Caco-2 (cell line): ENCODE results near the gene EMP1. TPM values are rescaled to one million over a fixed set of nuclear protein-coding genes. Genes with fewer than 3 reads are reported as not detected.

ENCODE experiments used
- BruUV-seq: library from RNA; stranded (reverse); fragments of 400-500 nt; replicated peaks from 2 replicates; lab custom pipeline; 2021; lab: Mats Ljungman, UMichigan
- CTCF ChIA-PET: fragments of 300-600 bp; sonication (Branson Sonifier 250); formaldehyde crosslinking; loops from one replicate; lab custom pipeline; 2022; ENCODE audit warnings: antibody characterized with exemption; lab: Charles Lee
- POLR2A ChIA-PET: fragments of 300-600 bp; sonication (Branson Sonifier 250); formaldehyde crosslinking; loops from one replicate; lab custom pipeline; 2022; ENCODE audit warnings: antibody characterized with exemption; lab: Charles Lee
- DNase-seq, 2 experiments: peaks; one replicate each; pipeline versions ENCODE4 v3.0.0 to v3.0.0-alpha.2; 2020 to 2022
- H3K27me3 ChIP-seq: replicated peaks from 2 replicates; pipeline ENCODE4 v1.6.0; 2011; ENCODE audit warnings: low read length; ENCODE audit not compliant: control insufficient read depth, insufficient read depth
- H3K36me3 ChIP-seq: 2 replicates; pipeline ENCODE4 v1.5.1; 2011; ENCODE audit warnings: low read length; ENCODE audit not compliant: control insufficient read depth, insufficient read depth
- H3K4me1 ChIP-seq: fragments of 250-450 bp; sonication (Bioruptor Pico); 2 replicates; pipeline ENCODE4 v1.5.1; 2020; ENCODE audit warnings: mild to moderate bottlenecking
- H3K4me3 ChIP-seq: 2 replicates; pipeline ENCODE4 v1.5.1; 2011; ENCODE audit warnings: low read depth, mild to moderate bottlenecking, control low read depth, low read length
- H3K9me3 ChIP-seq: fragments of 250-450 bp; sonication (Bioruptor Pico); 2 replicates; pipeline ENCODE4 v1.5.1; 2020; ENCODE audit warnings: mild to moderate bottlenecking, moderate library complexity
- H3K27ac Mint-ChIP-seq: one replicate; pipeline ENCODE4 v1.8.0; 2022; ENCODE audit warnings: mixed read lengths; ENCODE audit not compliant: unreplicated experiment
- H3K27me3 Mint-ChIP-seq: one replicate; pipeline ENCODE4 v1.8.0; 2022; ENCODE audit warnings: mixed read lengths; ENCODE audit not compliant: insufficient read depth, unreplicated experiment
- H3K36me3 Mint-ChIP-seq: one replicate; pipeline ENCODE4 v1.8.0; 2022; ENCODE audit warnings: mild to moderate bottlenecking, mixed read lengths; ENCODE audit not compliant: insufficient read depth, unreplicated experiment
- H3K4me1 Mint-ChIP-seq: one replicate; pipeline ENCODE4 v1.8.0; 2022; ENCODE audit warnings: low read depth, mixed read lengths; ENCODE audit not compliant: unreplicated experiment
- H3K4me3 Mint-ChIP-seq: one replicate; pipeline ENCODE4 v1.8.0; 2022; ENCODE audit warnings: mild to moderate bottlenecking, moderate library complexity, mixed read lengths; ENCODE audit not compliant: unreplicated experiment
- H3K9me3 Mint-ChIP-seq: one replicate; pipeline ENCODE4 v1.8.0; 2022; ENCODE audit warnings: mixed read lengths; ENCODE audit not compliant: unreplicated experiment
- intact Hi-C: fragments of 100-400 bp; cut with micrococcal nuclease; formaldehyde crosslinking; loops from one replicate; pipeline ENCODE4 v1.10.0; 2022; ENCODE audit not compliant: unreplicated experiment
- total RNA-seq: library from RNA; stranded (reverse); gene quantifications from 2 replicates; pipeline ENCODE4 v1.2.3, GENCODE V29; 2022
- TF ChIP-seq, protein P1 (sequence below), 2 experiments: fragments of 200-600 bp in 1 of 2; IDR thresholded peaks; 1 replicate in 1 of 2; 2 replicates in 1 of 2; pipeline versions ENCODE4 v1.5.1 to v1.8.0; 2011 to 2022; ENCODE audit warnings: antibody characterized with exemption in 1 of 2, control low read depth in 1 of 2, inconsistent platforms in 1 of 2, low read depth in 1 of 2, low read length in 1 of 2, mild to moderate bottlenecking in 1 of 2, moderate library complexity in 1 of 2; ENCODE audit not compliant: insufficient read depth in 1 of 2, severe bottlenecking in 1 of 2, unreplicated experiment in 1 of 2

Gene EMP1
- total RNA-seq, 1 experiment from 2014 or later, result 6.6 TPM

- Mint-ChIP-seq H3K27ac (no peak overlapping the region), H3K36me3 (no peaks in the 10 kb centered on the region), H3K4me3 (no peak overlapping the region), H3K4me1 (peaks cover 15% of the 10 kb centered on the region), H3K9me3 (peaks cover 12% of the 10 kb centered on the region), H3K27me3 (no peaks in the 10 kb centered on the region)
- no peaks in the 10 kb centered on the region for H3K9me3 ChIP-seq
- no peak for DNase-seq
- H3K36me3 ChIP-seq, result no peaks in the 10 kb centered on the region
- POLR2A ChIA-PET, result no interaction called here
- no peaks in the 10 kb centered on the region for H3K27me3 ChIP-seq
- TF ChIP-seq, protein P1, sequence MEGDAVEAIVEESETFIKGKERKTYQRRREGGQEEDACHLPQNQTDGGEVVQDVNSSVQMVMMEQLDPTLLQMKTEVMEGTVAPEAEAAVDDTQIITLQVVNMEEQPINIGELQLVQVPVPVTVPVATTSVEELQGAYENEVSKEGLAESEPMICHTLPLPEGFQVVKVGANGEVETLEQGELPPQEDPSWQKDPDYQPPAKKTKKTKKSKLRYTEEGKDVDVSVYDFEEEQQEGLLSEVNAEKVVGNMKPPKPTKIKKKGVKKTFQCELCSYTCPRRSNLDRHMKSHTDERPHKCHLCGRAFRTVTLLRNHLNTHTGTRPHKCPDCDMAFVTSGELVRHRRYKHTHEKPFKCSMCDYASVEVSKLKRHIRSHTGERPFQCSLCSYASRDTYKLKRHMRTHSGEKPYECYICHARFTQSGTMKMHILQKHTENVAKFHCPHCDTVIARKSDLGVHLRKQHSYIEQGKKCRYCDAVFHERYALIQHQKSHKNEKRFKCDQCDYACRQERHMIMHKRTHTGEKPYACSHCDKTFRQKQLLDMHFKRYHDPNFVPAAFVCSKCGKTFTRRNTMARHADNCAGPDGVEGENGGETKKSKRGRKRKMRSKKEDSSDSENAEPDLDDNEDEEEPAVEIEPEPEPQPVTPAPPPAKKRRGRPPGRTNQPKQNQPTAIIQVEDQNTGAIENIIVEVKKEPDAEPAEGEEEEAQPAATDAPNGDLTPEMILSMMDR (IDR thresholded peaks at IDR 0.05; ENCODE audit: insufficient read depth in 1 of 2, low read depth in 1 of 2, low read length in 1 of 2, severe bottlenecking in 1 of 2, unreplicated experiment in 1 of 2), result no peak
- CTCF ChIA-PET, result interaction anchor here (2.8 kb wide), 1 partner anchor 13 kb away, joined by 22 read pairs; no protein-coding TSS in a partner anchor
- BruUV-seq, result no TSS peak
- H3K4me1 ChIP-seq, result peaks cover 17% of the 10 kb centered on the region
- intact Hi-C loops, result no loop called here
- no peak overlapping the region for H3K4me3 ChIP-seq
These were observed 72.1 kb downstream of the EMP1 start for GRCh38 chr12:13268581-13268980.

Other genes starting within 250 kb of the EMP1 start
- not detected in 2 replicates for gene GPRC5D, start 244.6 kb upstream of the EMP1 start, total RNA-seq
- 55.2 and 55.8 TPM in 2 replicates for gene HEBP1, start 196.5 kb upstream of the EMP1 start, total RNA-seq
- gene FAM234B, start 152.3 kb upstream of the EMP1 start, total RNA-seq, result 11.2 and 11.4 TPM in 2 replicates
- not detected in 2 replicates for gene GSG1, start 93.1 kb upstream of the EMP1 start, total RNA-seq